ENCODE results near the gene INSIG1. TPM values are rescaled to one million over a fixed set of nuclear protein-coding genes. Genes with fewer than 3 reads are reported as not detected.

Gene INSIG1
- polyA plus RNA-seq, 3 donors, result 37.1 to 85.6 (median 39.6) TPM

DNA sequence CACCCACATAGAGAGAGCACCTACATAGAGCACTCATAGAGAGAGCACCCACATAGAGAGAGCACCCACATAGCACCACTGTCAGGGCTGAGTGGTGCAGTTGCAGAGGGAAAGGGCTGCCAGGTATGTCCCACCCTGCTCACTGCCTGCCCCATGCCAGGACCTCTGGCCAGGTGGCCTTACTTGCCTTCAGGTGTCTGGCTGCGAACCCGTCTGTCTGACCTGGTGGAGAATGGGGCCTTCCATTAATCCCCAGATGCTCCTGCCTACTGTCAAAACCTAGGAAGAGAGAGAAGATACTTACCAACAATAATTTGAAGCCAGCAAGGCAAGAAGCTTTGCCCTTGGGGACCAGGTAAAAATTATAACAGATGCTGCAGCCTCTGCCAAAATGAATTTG is 51.1 kb downstream of the INSIG1 start:
- Histone ChIP-seq H3K27ac (ENCODE audit: low read depth in 1 of 2, low read length in 2 of 2) (no peak overlapping the region), H3K79me2 (ENCODE audit: insufficient read depth, low read length) (no peaks in the 10 kb centered on the region), H2AFZ (ENCODE audit: insufficient read depth, low read depth, low read length, poor library complexity, severe bottlenecking) (no peak overlapping the region), H3K4me1 (ENCODE audit: control insufficient read depth in 1 of 2, insufficient read depth in 2 of 2, low read length in 2 of 2) (peaks cover 9 to 11% of the 10 kb centered on the region in 2 donors), H3K4me2 (replicated peaks; ENCODE audit: extremely low read depth, low read length, poor library complexity, severe bottlenecking) (no peak overlapping the region), H3K9me3 (replicated peaks in 1 of 2; ENCODE audit: control insufficient read depth in 1 of 2, insufficient read depth in 1 of 2, low read length in 2 of 2) (no peaks in the 10 kb centered on the region), H3K36me3 (replicated peaks in 1 of 2; ENCODE audit: control insufficient read depth in 1 of 2, insufficient read depth in 2 of 2, low read length in 2 of 2) (no peaks in the 10 kb centered on the region), H3K27me3 (ENCODE audit: control insufficient read depth in 2 of 2, insufficient read depth in 2 of 2, low read length in 2 of 2) (peaks cover 0 to 17% of the 10 kb centered on the region in 2 donors), H4K20me1 (ENCODE audit: insufficient read depth, low read length) (no peaks in the 10 kb centered on the region), H3K9ac (ENCODE audit: insufficient read depth, low read length, poor library complexity, severe bottlenecking) (no peak overlapping the region), H3K4me3 (replicated peaks in 1 of 3; ENCODE audit: low read depth in 2 of 3, low read length in 3 of 3) (no peak overlapping the region)
- no peaks in the 10 kb centered on the region for H3K36me3 Mint-ChIP-seq
- TF ChIP-seq, protein P1, sequence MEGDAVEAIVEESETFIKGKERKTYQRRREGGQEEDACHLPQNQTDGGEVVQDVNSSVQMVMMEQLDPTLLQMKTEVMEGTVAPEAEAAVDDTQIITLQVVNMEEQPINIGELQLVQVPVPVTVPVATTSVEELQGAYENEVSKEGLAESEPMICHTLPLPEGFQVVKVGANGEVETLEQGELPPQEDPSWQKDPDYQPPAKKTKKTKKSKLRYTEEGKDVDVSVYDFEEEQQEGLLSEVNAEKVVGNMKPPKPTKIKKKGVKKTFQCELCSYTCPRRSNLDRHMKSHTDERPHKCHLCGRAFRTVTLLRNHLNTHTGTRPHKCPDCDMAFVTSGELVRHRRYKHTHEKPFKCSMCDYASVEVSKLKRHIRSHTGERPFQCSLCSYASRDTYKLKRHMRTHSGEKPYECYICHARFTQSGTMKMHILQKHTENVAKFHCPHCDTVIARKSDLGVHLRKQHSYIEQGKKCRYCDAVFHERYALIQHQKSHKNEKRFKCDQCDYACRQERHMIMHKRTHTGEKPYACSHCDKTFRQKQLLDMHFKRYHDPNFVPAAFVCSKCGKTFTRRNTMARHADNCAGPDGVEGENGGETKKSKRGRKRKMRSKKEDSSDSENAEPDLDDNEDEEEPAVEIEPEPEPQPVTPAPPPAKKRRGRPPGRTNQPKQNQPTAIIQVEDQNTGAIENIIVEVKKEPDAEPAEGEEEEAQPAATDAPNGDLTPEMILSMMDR (IDR thresholded peaks at IDR 0.05), result no peak
- intact Hi-C loops (cut with micrococcal nuclease), result loop anchor here (10.0 kb wide), 3 partner anchors 74 to 424 kb away; partner anchors contain the start of gene PAXIP1 (in 1 of the 2)
- no peak overlapping the region for H3K4me3 Mint-ChIP-seq
- DNase-seq, result no peak
- H3K27ac Mint-ChIP-seq, result no peak overlapping the region
- WGBS (ENCODE audit: insufficient coverage), result no CpG with 5 or more reads among the region's 2 CpGs
- H3K4me1 Mint-ChIP-seq, result peaks cover 4% of the 10 kb centered on the region
- H3K9me3 Mint-ChIP-seq, result peaks cover 0 to 1% (median 0%) of the 10 kb centered on the region in 7 donors
- peaks cover 5 to 19% (median 11%) of the 10 kb centered on the region in 3 donors for H3K27me3 Mint-ChIP-seq (ENCODE audit: low read depth in 3 of 3)

DNA sequence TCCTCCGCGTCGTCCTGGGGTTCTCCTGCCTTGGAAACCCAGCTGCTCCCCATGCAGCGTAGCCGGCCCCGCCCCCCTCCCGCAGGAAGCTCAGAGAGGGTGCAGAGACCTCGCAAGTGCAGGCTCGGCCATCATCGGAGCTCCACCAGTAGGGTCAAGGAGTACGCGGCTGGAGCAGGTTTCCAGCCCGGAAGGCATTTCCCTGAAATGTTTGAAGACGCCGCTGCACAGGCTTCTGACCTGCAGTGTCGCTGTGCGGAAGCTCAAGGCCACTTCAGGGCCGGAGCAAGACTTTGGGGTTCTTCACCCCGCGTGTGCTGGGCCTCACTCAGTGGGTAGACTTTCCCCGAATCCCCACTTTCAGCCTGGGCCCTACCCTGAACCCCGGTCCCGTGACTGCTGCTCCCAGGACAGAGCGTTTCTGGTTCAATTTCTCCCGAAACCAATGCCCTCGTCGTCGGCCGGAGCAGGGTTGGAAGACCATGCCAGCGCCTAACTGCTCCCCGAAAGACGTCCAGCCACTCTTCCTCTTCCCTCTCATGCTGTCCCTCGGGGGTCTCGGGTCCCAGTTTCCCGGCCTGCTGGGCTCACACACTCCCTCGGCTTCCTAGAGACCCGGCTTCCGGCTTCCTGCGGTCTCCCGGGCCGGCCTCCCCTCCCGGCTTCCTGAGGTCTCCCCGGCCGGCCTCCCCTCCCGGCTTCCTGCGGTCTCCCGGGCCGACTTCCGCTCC is 52.1 kb downstream of the INSIG1 start:
- H3K36me3 Mint-ChIP-seq, result no peaks in the 10 kb centered on the region
- Histone ChIP-seq H3K79me2 (ENCODE audit: insufficient read depth, low read length) (no peaks in the 10 kb centered on the region), H3K4me1 (ENCODE audit: control insufficient read depth in 1 of 2, insufficient read depth in 2 of 2, low read length in 2 of 2) (peaks cover 4 to 5% of the 10 kb centered on the region in 2 donors), H3K27me3 (ENCODE audit: control insufficient read depth in 2 of 2, insufficient read depth in 2 of 2, low read length in 2 of 2) (peaks cover 0 to 17% of the 10 kb centered on the region in 2 donors), H3K27ac (ENCODE audit: low read depth in 1 of 2, low read length in 2 of 2) (no peak overlapping the region), H2AFZ (ENCODE audit: insufficient read depth, low read depth, low read length, poor library complexity, severe bottlenecking) (no peak overlapping the region), H3K4me3 (replicated peaks in 1 of 3; ENCODE audit: low read depth in 2 of 3, low read length in 3 of 3) (peak overlapping the region in 1 of 3 experiments; percentile 18), H3K36me3 (replicated peaks in 1 of 2; ENCODE audit: control insufficient read depth in 1 of 2, insufficient read depth in 2 of 2, low read length in 2 of 2) (no peaks in the 10 kb centered on the region), H3K4me2 (replicated peaks; ENCODE audit: extremely low read depth, low read length, poor library complexity, severe bottlenecking) (no peak overlapping the region), H3K9ac (ENCODE audit: insufficient read depth, low read length, poor library complexity, severe bottlenecking) (no peak overlapping the region), H4K20me1 (ENCODE audit: insufficient read depth, low read length) (no peaks in the 10 kb centered on the region), H3K9me3 (replicated peaks in 1 of 2; ENCODE audit: control insufficient read depth in 1 of 2, insufficient read depth in 1 of 2, low read length in 2 of 2) (no peaks in the 10 kb centered on the region)
- TF ChIP-seq, protein P1 (IDR thresholded peaks at IDR 0.05), result no peak
- H3K27ac Mint-ChIP-seq, result no peak overlapping the region
- H3K4me1 Mint-ChIP-seq, result peaks cover 4% of the 10 kb centered on the region
- intact Hi-C loops (cut with micrococcal nuclease), result loop anchor here (10.0 kb wide), 3 partner anchors 75 to 425 kb away; partner anchors contain the start of gene PAXIP1 (in 1 of the 2)
- 56% methylated on average over 36 of the region's 49 CpGs for WGBS (ENCODE audit: insufficient coverage)
- no peak for DNase-seq
- H3K27me3 Mint-ChIP-seq (ENCODE audit: low read depth in 3 of 3), result peaks cover 5 to 17% (median 8%) of the 10 kb centered on the region in 3 donors
- no peak overlapping the region for H3K4me3 Mint-ChIP-seq
- H3K9me3 Mint-ChIP-seq, result peaks cover 0 to 4% (median 1%) of the 10 kb centered on the region in 7 donors

Data from CD14-positive monocyte (primary cell).